Measurements from ENCODE around the gene CCDC92. TPM values are rescaled to one million over a fixed set of nuclear protein-coding genes. Genes with fewer than 3 reads are reported as not detected.

The CCDC92 gene
- total RNA-seq, 2 experiments from 2014 or later: 14.8 to 16.2 TPM

GRCh38 chr12:123966596-123966995 is 6.0 kb downstream of the CCDC92 start:
- ATAC-seq (no peak), DNase-seq (no peak)
- CTCF ChIA-PET: interaction anchor here (1.3 kb wide), 1 partner anchor 28 kb away, joined by 5 read pairs; no protein-coding TSS in a partner anchor
- Mint-ChIP-seq H3K36me3 (ENCODE audit: low read depth) (no peaks in the 10 kb centered on the region), H3K9me3 (ENCODE audit: insufficient read depth) (no peaks in the 10 kb centered on the region), H3K4me1 (ENCODE audit: low read depth) (peaks cover 9% of the 10 kb centered on the region), H3K27me3 (ENCODE audit: low read depth) (no peaks in the 10 kb centered on the region), H3K27ac (no peak overlapping the region), H3K4me3 (no peak overlapping the region)
- POLR2A ChIA-PET: no interaction called here

GRCh38 chr12:123965382-123965781 is 7.2 kb downstream of the CCDC92 start:
- CTCF ChIA-PET: interaction anchor here (1.0 to 1.3 kb wide), 2 partner anchors 27 to 44 kb away, joined by 3 to 5 read pairs; no protein-coding TSS in a partner anchor
- ATAC-seq (no peak), DNase-seq (no peak)
- no peaks in the 10 kb centered on the region for H3K27me3 Mint-ChIP-seq (ENCODE audit: low read depth)
- H3K4me1 Mint-ChIP-seq (ENCODE audit: low read depth): peaks cover 2% of the 10 kb centered on the region
- POLR2A ChIA-PET: interaction anchor here (0.5 kb wide), 1 partner anchor 67 kb away, joined by 3 read pairs; no protein-coding TSS in a partner anchor
- H3K4me3 Mint-ChIP-seq: no peak overlapping the region
- H3K9me3 Mint-ChIP-seq (ENCODE audit: insufficient read depth): no peaks in the 10 kb centered on the region
- H3K36me3 Mint-ChIP-seq (ENCODE audit: low read depth): no peaks in the 10 kb centered on the region
- H3K27ac Mint-ChIP-seq: no peak overlapping the region

- H3K27ac Mint-ChIP-seq: no peak overlapping the region
- ChIA-PET POLR2A (interaction anchor here (1.0 kb wide), 1 partner anchor 12 kb away, joined by 3 read pairs; no protein-coding TSS in a partner anchor), CTCF (no interaction called here)
- no peaks in the 10 kb centered on the region for H3K27me3 Mint-ChIP-seq (ENCODE audit: low read depth)
- DNase-seq (no peak), ATAC-seq (no peak)
- no peak overlapping the region for H3K4me3 Mint-ChIP-seq
- H3K4me1 Mint-ChIP-seq (ENCODE audit: low read depth): no peaks in the 10 kb centered on the region
- H3K9me3 Mint-ChIP-seq (ENCODE audit: insufficient read depth): no peaks in the 10 kb centered on the region
- no peaks in the 10 kb centered on the region for H3K36me3 Mint-ChIP-seq (ENCODE audit: low read depth)
These were observed 8.8 kb downstream of the CCDC92 start for GRCh38 chr12:123963821-123964220.

GRCh38 chr12:123962513-123962912 is 10.1 kb downstream of the CCDC92 start:
- no peaks in the 10 kb centered on the region for H3K27me3 Mint-ChIP-seq (ENCODE audit: low read depth)
- no peak overlapping the region for H3K4me3 Mint-ChIP-seq
- ChIA-PET POLR2A (no interaction called here), CTCF (interaction anchor here (0.8 to 2.0 kb wide), 3 partner anchors 11 to 75 kb away, joined by 3 to 7 read pairs (median 4); no protein-coding TSS in a partner anchor)
- H3K27ac Mint-ChIP-seq: no peak overlapping the region
- H3K4me1 Mint-ChIP-seq (ENCODE audit: low read depth): no peaks in the 10 kb centered on the region
- ATAC-seq (no peak), DNase-seq (no peak)
- H3K36me3 Mint-ChIP-seq (ENCODE audit: low read depth): no peaks in the 10 kb centered on the region
- no peaks in the 10 kb centered on the region for H3K9me3 Mint-ChIP-seq (ENCODE audit: insufficient read depth)

- H3K4me3 Mint-ChIP-seq: no peak overlapping the region
- no peak overlapping the region for H3K27ac Mint-ChIP-seq
- no peak for DNase-seq
- no peaks in the 10 kb centered on the region for H3K27me3 Mint-ChIP-seq (ENCODE audit: low read depth)
- POLR2A ChIA-PET: no interaction called here
- H3K36me3 Mint-ChIP-seq (ENCODE audit: low read depth): no peaks in the 10 kb centered on the region
- ATAC-seq: no peak
- H3K4me1 Mint-ChIP-seq (ENCODE audit: low read depth): no peaks in the 10 kb centered on the region
- H3K9me3 Mint-ChIP-seq (ENCODE audit: insufficient read depth): no peaks in the 10 kb centered on the region
- CTCF ChIA-PET: interaction anchor here (0.8 to 2.0 kb wide), 5 partner anchors 10 to 75 kb away, joined by 3 to 7 read pairs (median 3); no protein-coding TSS in a partner anchor
These were observed 10.9 kb downstream of the CCDC92 start for GRCh38 chr12:123961585-123962345.

GRCh38 chr12:123960856-123961255 is 11.8 kb downstream of the CCDC92 start:
- no peak overlapping the region for H3K4me3 Mint-ChIP-seq
- no peak overlapping the region for H3K27ac Mint-ChIP-seq
- no peaks in the 10 kb centered on the region for H3K36me3 Mint-ChIP-seq (ENCODE audit: low read depth)
- ChIA-PET POLR2A (interaction anchor here (0.7 kb wide), 1 partner anchor 232 kb away, joined by 3 read pairs; no protein-coding TSS in a partner anchor), CTCF (interaction anchor here (1.4 to 2.0 kb wide), 2 partner anchors 9 to 22 kb away, joined by 3 to 7 read pairs; no protein-coding TSS in a partner anchor)
- ATAC-seq (no peak), DNase-seq (no peak)
- no peaks in the 10 kb centered on the region for H3K9me3 Mint-ChIP-seq (ENCODE audit: insufficient read depth)
- no peaks in the 10 kb centered on the region for H3K27me3 Mint-ChIP-seq (ENCODE audit: low read depth)
- H3K4me1 Mint-ChIP-seq (ENCODE audit: low read depth): no peaks in the 10 kb centered on the region

GRCh38 chr12:123960029-123960735 is 12.4 kb downstream of the CCDC92 start:
- no peaks in the 10 kb centered on the region for H3K9me3 Mint-ChIP-seq (ENCODE audit: insufficient read depth)
- no peak overlapping the region for H3K27ac Mint-ChIP-seq
- ChIA-PET POLR2A (interaction anchor here (0.7 kb wide), 1 partner anchor 233 kb away, joined by 3 read pairs; no protein-coding TSS in a partner anchor), CTCF (interaction anchor here (1.4 to 2.0 kb wide), 2 partner anchors 8 to 21 kb away, joined by 3 to 7 read pairs; no protein-coding TSS in a partner anchor)
- H3K27me3 Mint-ChIP-seq (ENCODE audit: low read depth): no peaks in the 10 kb centered on the region
- H3K36me3 Mint-ChIP-seq (ENCODE audit: low read depth): no peaks in the 10 kb centered on the region
- DNase-seq (no peak), ATAC-seq (no peak)
- H3K4me1 Mint-ChIP-seq (ENCODE audit: low read depth): no peaks in the 10 kb centered on the region
- H3K4me3 Mint-ChIP-seq: no peak overlapping the region

- CTCF ChIA-PET: interaction anchor here (1.1 kb wide), 1 partner anchor 54 kb away, joined by 3 read pairs; no protein-coding TSS in a partner anchor
- DNase-seq: no peak
- no peak overlapping the region for H3K27ac Mint-ChIP-seq
These were observed 13.8 kb downstream of the CCDC92 start for GRCh38 chr12:123958876-123959275.

GRCh38 chr12:123958462-123958861 is 14.2 kb downstream of the CCDC92 start:
- no peaks in the 10 kb centered on the region for H3K4me1 Mint-ChIP-seq (ENCODE audit: low read depth)
- H3K36me3 Mint-ChIP-seq (ENCODE audit: low read depth): no peaks in the 10 kb centered on the region
- H3K27me3 Mint-ChIP-seq (ENCODE audit: low read depth): no peaks in the 10 kb centered on the region
- H3K27ac Mint-ChIP-seq: no peak overlapping the region
- ATAC-seq: no peak
- no peaks in the 10 kb centered on the region for H3K9me3 Mint-ChIP-seq (ENCODE audit: insufficient read depth)
- DNase-seq: no peak
- CTCF ChIA-PET: interaction anchor here (1.1 kb wide), 1 partner anchor 53 kb away, joined by 3 read pairs; no protein-coding TSS in a partner anchor
- POLR2A ChIA-PET: no interaction called here
- H3K4me3 Mint-ChIP-seq: no peak overlapping the region

More at GRCh38 chr12:123958876-123959275, 13.8 kb downstream of the CCDC92 start:
- Mint-ChIP-seq H3K27me3 (ENCODE audit: low read depth) (no peaks in the 10 kb centered on the region), H3K4me3 (no peak overlapping the region), H3K36me3 (ENCODE audit: low read depth) (no peaks in the 10 kb centered on the region), H3K4me1 (ENCODE audit: low read depth) (no peaks in the 10 kb centered on the region), H3K9me3 (ENCODE audit: insufficient read depth) (no peaks in the 10 kb centered on the region)
- POLR2A ChIA-PET: no interaction called here
- no peak for ATAC-seq

GRCh38 chr12:123957196-123957595 is 15.4 kb downstream of the CCDC92 start:
- Mint-ChIP-seq H3K4me3 (no peak overlapping the region), H3K36me3 (ENCODE audit: low read depth) (no peaks in the 10 kb centered on the region), H3K27me3 (ENCODE audit: low read depth) (no peaks in the 10 kb centered on the region), H3K27ac (no peak overlapping the region), H3K9me3 (ENCODE audit: insufficient read depth) (no peaks in the 10 kb centered on the region), H3K4me1 (ENCODE audit: low read depth) (no peaks in the 10 kb centered on the region)
- ChIA-PET CTCF (no interaction called here), POLR2A (interaction anchor here (0.6 kb wide), 1 partner anchor 47 kb away, joined by 3 read pairs; no protein-coding TSS in a partner anchor)
- DNase-seq (no peak), ATAC-seq (no peak)

- ChIA-PET CTCF (no interaction called here), POLR2A (no interaction called here)
- no peak overlapping the region for H3K27ac Mint-ChIP-seq
These were observed 16.4 kb downstream of the CCDC92 start for GRCh38 chr12:123956249-123956648.

More at GRCh38 chr12:123956249-123956648, 16.4 kb downstream of the CCDC92 start:
- no peak for DNase-seq
- H3K4me1 Mint-ChIP-seq (ENCODE audit: low read depth): no peaks in the 10 kb centered on the region
- no peaks in the 10 kb centered on the region for H3K27me3 Mint-ChIP-seq (ENCODE audit: low read depth)
- H3K9me3 Mint-ChIP-seq (ENCODE audit: insufficient read depth): no peaks in the 10 kb centered on the region
- no peak for ATAC-seq
- H3K4me3 Mint-ChIP-seq: no peak overlapping the region
- no peaks in the 10 kb centered on the region for H3K36me3 Mint-ChIP-seq (ENCODE audit: low read depth)

Measured in activated CD8-positive, alpha-beta T cell treated with anti-CD3 and anti-CD28 coated beads, Interleukin-2, amount 10 ng/mL, durations not matched to agents 7 days and 5 days (primary cell).